Measurements from ENCODE around the gene PLXNC1.
A peak's percentile ranks its signal among the peaks of the same experiment; 100 is the strongest.

Gene PLXNC1

DNA sequence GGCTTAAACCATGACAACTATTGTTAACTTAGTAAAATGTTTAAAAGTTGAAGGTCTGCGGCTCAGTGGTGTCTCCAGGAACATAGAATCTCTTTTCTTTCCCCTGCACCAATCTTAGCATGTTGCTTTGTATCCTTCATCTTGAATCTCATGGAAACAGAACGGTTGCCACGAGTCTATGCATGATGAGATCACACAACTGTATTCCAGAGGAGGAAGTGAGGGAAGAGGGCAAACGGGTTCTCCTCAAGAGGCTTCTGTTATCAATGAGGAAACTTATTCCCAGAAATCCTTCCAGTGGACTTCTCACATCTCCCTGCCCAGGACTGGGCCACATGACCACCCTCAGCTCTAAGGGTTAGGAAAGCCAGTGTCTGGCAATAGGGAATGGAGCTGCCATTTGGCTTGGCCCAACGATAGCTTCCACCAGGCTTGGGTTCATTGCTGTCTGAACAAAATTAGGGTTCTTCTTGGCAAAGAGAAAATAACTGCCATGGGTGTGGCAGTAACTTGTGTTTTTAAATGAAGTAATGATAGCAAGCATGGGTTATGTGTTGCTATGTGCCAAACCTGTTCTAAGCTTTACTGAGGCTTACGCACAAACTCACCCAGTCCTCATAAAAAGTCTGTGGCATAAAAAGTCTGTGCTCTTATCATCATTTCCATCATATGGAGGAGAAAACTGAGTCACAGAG, 17.4 kb downstream of the PLXNC1 start:
- H3K36me3 Mint-ChIP-seq (ENCODE audit: low read depth): peaks cover 5% of the 10 kb centered on the region
- TF ChIP-seq, protein P1, sequence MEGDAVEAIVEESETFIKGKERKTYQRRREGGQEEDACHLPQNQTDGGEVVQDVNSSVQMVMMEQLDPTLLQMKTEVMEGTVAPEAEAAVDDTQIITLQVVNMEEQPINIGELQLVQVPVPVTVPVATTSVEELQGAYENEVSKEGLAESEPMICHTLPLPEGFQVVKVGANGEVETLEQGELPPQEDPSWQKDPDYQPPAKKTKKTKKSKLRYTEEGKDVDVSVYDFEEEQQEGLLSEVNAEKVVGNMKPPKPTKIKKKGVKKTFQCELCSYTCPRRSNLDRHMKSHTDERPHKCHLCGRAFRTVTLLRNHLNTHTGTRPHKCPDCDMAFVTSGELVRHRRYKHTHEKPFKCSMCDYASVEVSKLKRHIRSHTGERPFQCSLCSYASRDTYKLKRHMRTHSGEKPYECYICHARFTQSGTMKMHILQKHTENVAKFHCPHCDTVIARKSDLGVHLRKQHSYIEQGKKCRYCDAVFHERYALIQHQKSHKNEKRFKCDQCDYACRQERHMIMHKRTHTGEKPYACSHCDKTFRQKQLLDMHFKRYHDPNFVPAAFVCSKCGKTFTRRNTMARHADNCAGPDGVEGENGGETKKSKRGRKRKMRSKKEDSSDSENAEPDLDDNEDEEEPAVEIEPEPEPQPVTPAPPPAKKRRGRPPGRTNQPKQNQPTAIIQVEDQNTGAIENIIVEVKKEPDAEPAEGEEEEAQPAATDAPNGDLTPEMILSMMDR (IDR thresholded peaks at IDR 0.05; ENCODE audit: unreplicated experiment in 3 of 3): no peak
- H3K27ac Mint-ChIP-seq: no peak overlapping the region
- H3K9me3 Mint-ChIP-seq: no peaks in the 10 kb centered on the region
- H3K4me1 Mint-ChIP-seq: peaks cover 7% of the 10 kb centered on the region
- no peak overlapping the region for H3K4me3 Mint-ChIP-seq
- peaks cover 30% of the 10 kb centered on the region for H3K27me3 Mint-ChIP-seq (ENCODE audit: low read depth)

DNA sequence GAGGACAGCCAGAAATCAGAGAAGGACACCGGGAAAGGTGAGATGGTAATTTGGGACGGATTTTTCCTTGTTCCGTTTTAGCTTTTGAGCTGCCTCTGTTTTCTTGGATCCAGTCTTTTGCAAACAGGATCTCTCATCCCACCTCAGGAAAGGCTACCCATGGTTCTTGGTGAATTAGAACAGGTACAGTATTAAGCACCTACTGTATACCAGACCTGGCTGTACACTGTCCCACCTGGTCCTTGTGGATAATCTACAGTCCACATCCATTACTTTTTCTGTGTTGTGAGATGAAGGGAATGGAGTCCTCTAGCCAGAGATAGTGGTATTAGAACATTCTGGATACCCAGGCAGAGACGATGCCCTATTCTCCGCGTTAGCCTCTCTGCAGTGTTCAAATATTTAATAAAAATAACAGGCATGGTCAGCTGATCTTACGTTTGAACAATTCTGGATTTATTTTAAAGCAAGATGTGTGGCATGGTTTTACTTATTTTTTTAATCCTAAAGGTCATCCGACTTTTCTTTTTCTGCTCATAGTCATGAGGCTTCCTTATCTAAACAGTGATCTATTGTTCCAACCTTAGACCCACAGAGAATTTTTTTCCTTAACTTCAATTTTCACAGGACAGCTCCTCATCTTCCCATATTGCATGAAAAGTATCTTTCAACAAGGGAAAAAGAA, 18.8 kb downstream of the PLXNC1 start:
- peaks cover 30% of the 10 kb centered on the region for H3K27me3 Mint-ChIP-seq (ENCODE audit: low read depth)
- peaks cover 7% of the 10 kb centered on the region for H3K4me1 Mint-ChIP-seq
- H3K36me3 Mint-ChIP-seq (ENCODE audit: low read depth): peaks cover 5% of the 10 kb centered on the region
- TF ChIP-seq, protein P1 (IDR thresholded peaks at IDR 0.05; ENCODE audit: unreplicated experiment in 3 of 3): no peak
- no peak overlapping the region for H3K27ac Mint-ChIP-seq
- no peak overlapping the region for H3K4me3 Mint-ChIP-seq
- H3K9me3 Mint-ChIP-seq: no peaks in the 10 kb centered on the region

DNA sequence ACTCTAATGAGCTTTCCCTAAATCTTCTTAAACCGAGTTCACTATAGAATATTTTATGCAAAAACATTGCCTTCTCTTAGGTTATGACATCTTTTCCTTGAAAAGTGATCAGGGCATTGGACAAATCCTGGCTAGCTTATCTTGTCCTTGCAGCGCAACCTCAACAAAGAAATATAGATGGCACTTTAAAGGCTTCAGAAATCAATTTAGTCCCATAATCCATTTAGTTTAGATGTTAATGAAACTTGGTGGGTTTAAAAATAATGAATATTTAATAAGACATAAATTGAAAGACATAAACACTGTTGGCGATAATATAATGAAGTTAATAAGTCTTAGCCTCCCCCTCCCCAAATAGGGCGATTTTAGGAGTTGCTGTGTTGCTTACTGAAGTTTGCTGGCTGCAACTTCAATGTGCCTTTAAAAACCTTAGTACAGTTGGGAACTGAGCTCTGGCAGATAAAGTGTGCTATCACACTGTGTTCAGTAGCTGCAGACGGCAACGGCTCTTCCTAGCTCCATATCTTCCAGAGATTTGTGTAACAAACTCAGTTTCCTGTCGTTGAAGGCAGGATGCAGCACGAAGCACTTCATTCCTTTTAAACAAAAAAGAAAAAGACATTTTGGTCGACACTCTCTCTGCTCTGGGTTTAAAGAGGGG, 19.5 kb downstream of the PLXNC1 start:
- H3K36me3 Mint-ChIP-seq (ENCODE audit: low read depth): peaks cover 5% of the 10 kb centered on the region
- peaks cover 26% of the 10 kb centered on the region for H3K27me3 Mint-ChIP-seq (ENCODE audit: low read depth)
- H3K4me3 Mint-ChIP-seq: no peak overlapping the region
- no peaks in the 10 kb centered on the region for H3K9me3 Mint-ChIP-seq
- no peak overlapping the region for H3K27ac Mint-ChIP-seq
- TF ChIP-seq, protein P1 (IDR thresholded peaks at IDR 0.05; ENCODE audit: unreplicated experiment in 3 of 3): no peak
- H3K4me1 Mint-ChIP-seq: peaks cover 7% of the 10 kb centered on the region

DNA sequence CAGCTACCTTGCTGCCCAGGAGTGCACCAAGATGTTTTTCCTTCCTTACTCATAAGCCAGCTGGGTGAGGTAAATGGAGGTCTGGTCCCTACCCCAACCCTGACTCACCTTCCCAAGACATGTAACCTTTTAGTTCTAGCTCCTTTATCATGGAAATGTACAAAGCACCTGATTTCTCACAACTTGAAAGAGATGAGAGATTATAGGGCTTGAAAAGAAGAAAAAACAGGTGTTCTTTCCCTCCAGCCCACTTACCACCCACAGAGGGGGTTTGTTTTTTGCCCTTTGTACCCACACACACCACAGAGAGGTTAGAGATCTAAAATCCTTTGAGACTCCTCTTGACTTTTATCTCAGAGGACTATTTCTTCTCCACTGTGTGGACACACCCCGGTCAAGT, 21.1 kb downstream of the PLXNC1 start:
- no peaks in the 10 kb centered on the region for H3K9me3 Mint-ChIP-seq
- H3K4me3 Mint-ChIP-seq: no peak overlapping the region
- H3K4me1 Mint-ChIP-seq: peaks cover 5% of the 10 kb centered on the region
- TF ChIP-seq, protein P1 (IDR thresholded peaks at IDR 0.05; ENCODE audit: unreplicated experiment in 3 of 3): no peak
- peaks cover 5% of the 10 kb centered on the region for H3K36me3 Mint-ChIP-seq (ENCODE audit: low read depth)
- H3K27ac Mint-ChIP-seq: no peak overlapping the region
- peaks cover 18% of the 10 kb centered on the region for H3K27me3 Mint-ChIP-seq (ENCODE audit: low read depth)

DNA sequence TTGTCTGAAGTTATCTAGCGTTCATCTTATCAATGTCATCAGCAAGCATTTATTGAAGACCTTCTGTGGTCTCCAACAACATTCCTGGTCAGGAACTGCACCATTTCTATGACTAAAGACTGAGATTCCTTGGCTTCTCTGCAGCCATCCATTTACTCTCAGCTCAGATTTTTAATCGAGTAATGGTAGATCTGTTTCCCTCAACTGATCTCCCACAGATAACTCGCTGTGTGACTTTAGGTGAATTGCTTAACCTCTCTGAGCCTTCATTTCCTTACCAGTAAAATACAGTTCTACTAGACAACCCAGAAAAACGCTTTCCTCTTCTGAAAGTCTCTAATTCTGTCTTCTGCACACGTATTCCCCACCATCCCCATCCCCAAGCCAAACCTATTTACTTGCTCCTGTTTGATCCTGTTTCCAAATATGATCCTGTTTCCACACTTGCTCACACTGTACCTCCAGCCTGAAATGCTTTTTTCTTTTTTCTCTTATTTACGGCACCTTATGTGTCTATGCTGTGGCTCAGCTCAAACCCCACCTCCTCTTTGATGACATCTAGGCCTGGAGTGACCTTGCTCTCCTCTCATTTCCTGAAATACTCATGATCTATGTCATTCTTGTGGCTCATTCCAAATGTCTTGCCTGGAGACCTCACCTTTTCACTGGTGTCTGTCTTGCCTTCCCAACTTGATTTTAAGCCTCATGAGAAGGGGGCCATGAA, 21.8 kb downstream of the PLXNC1 start:
- TF ChIP-seq, protein P1 (IDR thresholded peaks at IDR 0.05; ENCODE audit: unreplicated experiment in 3 of 3): no peak
- Mint-ChIP-seq H3K9me3 (no peaks in the 10 kb centered on the region), H3K4me3 (no peak overlapping the region), H3K36me3 (ENCODE audit: low read depth) (peaks cover 5% of the 10 kb centered on the region), H3K27ac (peak overlapping the region in 1 of 3 experiments; percentile 6), H3K4me1 (no peaks in the 10 kb centered on the region), H3K27me3 (ENCODE audit: low read depth) (peaks cover 13% of the 10 kb centered on the region)

Measured in nephron (organoid).